PFSK-1 (cell line): ENCODE results near the gene HCST.

Experiments
- POLR2AphosphoS5 ChIP-seq: IDR thresholded peaks from 2 replicates; pipeline ENCODE4 v1.6.1; 2012; ENCODE audit warnings: low read depth, mild to moderate bottlenecking, control low read depth, low read length, moderate library complexity
- TF ChIP-seq, protein P1 (sequence below), 2 experiments: IDR thresholded peaks; 2 replicates each; pipeline versions ENCODE4 v1.6.1 to v1.8.0; 2011 to 2012; ENCODE audit warnings: low read depth in 2 of 2, low read length in 2 of 2, control low read depth in 1 of 2, inconsistent platforms in 1 of 2, mild to moderate bottlenecking in 1 of 2, moderate library complexity in 1 of 2; ENCODE audit not compliant: insufficient read depth in 1 of 2

DNA sequence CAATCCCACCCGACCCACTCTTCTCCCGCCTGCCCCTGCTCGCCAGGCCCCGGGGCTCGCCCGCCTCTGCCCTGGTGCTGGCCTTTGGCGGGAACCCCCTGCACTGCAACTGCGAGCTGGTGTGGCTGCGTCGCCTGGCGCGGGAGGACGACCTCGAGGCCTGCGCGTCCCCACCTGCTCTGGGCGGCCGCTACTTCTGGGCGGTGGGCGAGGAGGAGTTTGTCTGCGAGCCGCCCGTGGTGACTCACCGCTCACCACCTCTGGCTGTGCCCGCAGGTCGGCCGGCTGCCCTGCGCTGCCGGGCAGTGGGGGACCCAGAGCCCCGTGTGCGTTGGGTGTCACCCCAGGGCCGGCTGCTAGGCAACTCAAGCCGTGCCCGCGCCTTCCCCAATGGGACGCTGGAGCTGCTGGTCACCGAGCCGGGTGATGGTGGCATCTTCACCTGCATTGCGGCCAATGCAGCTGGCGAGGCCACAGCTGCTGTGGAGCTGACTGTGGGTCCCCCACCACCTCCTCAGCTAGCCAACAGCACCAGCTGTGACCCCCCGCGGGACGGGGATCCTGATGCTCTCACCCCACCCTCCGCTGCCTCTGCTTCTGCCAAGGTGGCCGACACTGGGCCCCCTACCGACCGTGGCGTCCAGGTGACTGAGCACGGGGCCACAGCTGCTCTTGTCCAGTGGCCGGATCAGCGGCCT lies 37.9 kb downstream of the HCST start:
- TF ChIP-seq POLR2AphosphoS5 = no peak
- TF ChIP-seq, protein P1, sequence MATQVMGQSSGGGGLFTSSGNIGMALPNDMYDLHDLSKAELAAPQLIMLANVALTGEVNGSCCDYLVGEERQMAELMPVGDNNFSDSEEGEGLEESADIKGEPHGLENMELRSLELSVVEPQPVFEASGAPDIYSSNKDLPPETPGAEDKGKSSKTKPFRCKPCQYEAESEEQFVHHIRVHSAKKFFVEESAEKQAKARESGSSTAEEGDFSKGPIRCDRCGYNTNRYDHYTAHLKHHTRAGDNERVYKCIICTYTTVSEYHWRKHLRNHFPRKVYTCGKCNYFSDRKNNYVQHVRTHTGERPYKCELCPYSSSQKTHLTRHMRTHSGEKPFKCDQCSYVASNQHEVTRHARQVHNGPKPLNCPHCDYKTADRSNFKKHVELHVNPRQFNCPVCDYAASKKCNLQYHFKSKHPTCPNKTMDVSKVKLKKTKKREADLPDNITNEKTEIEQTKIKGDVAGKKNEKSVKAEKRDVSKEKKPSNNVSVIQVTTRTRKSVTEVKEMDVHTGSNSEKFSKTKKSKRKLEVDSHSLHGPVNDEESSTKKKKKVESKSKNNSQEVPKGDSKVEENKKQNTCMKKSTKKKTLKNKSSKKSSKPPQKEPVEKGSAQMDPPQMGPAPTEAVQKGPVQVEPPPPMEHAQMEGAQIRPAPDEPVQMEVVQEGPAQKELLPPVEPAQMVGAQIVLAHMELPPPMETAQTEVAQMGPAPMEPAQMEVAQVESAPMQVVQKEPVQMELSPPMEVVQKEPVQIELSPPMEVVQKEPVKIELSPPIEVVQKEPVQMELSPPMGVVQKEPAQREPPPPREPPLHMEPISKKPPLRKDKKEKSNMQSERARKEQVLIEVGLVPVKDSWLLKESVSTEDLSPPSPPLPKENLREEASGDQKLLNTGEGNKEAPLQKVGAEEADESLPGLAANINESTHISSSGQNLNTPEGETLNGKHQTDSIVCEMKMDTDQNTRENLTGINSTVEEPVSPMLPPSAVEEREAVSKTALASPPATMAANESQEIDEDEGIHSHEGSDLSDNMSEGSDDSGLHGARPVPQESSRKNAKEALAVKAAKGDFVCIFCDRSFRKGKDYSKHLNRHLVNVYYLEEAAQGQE (IDR thresholded peaks at IDR 0.05; ENCODE audit: insufficient read depth in 1 of 2, low read depth in 2 of 2, low read length in 2 of 2) = no peak
